Right lobe of liver (tissue), 6 donors: ENCODE results near the gene ITPRID1. TPM values are rescaled to one million over a fixed set of nuclear protein-coding genes. Genes with fewer than 3 reads are reported as not detected.
"Not testable (repeated sequence)": the region's sequence is repeated elsewhere in the genome, so short reads cannot be mapped to it uniquely, and the experiment has no call there.

Experiments used
- ATAC-seq, 4 donors: fragments of 200-7000 bp; cut with Tn5 transposase; one replicate each; pipeline ENCODE4 v1.9.1; 2020; ENCODE audit warnings: mild to moderate bottlenecking in 4 of 4, moderate library complexity in 4 of 4
- DNase-seq, 3 donors: peaks; one replicate each; pipeline ENCODE4 v3.0.0-alpha.2; 2020
- H3K27ac ChIP-seq, 3 donors: fragments of 200-600 bp; one replicate each; pipeline ENCODE4 v1.8.0; 2022
- H3K27me3 ChIP-seq, 2 donors: fragments of 200-600 bp; one replicate each; pipeline ENCODE4 v1.8.0; 2022
- H3K36me3 ChIP-seq, 4 donors: fragments of 200-600 bp; sonication (generic) in 1 of 4; one replicate each; pipeline versions ENCODE4 v1.5.1 to v1.8.0; 2017 to 2022; ENCODE audit warnings: control low read depth in 1 of 4
- H3K4me1 ChIP-seq, 4 donors: fragments of 200-600 bp; sonication (generic) in 1 of 4; one replicate each; pipeline versions ENCODE4 v1.5.1 to v1.8.0; 2017 to 2022; ENCODE audit warnings: control low read depth in 1 of 4
- H3K4me3 ChIP-seq, 3 donors: fragments of 200-600 bp; one replicate each; pipeline ENCODE4 v1.8.0; 2022
- H3K9me3 ChIP-seq, 4 donors: fragments of 200-600 bp; sonication (generic) in 1 of 4; one replicate each; pipeline versions ENCODE4 v1.5.1 to v1.8.0; 2017 to 2022; ENCODE audit warnings: control low read depth in 1 of 4
- CTCF ChIP-seq, 4 donors: fragments of 200-600 bp in 3 of 4; fragments of 450-650 bp in 1 of 4; IDR thresholded peaks; one replicate each; pipeline versions ENCODE4 v1.5.1 to v1.8.0; 2016 to 2022; ENCODE audit warnings: antibody characterized with exemption in 4 of 4, mild to moderate bottlenecking in 2 of 4
- POLR2A ChIP-seq: fragments of 450-650 bp; IDR thresholded peaks from one replicate; pipeline ENCODE4 v1.6.1; 2017; ENCODE audit warnings: antibody characterized with exemption, mild to moderate bottlenecking
- WGBS: methylation state at CpG from one replicate; pipeline ENCODE4 v1.1.6; 2018; ENCODE audit warnings: low coverage, low lambda C conversion rate; ENCODE audit not compliant: insufficient coverage; ENCODE audit errors: missing lambda C conversion rate; 5-methylcytosine and 5-hydroxymethylcytosine counted together
- intact Hi-C, 2 donors: fragments of 100-400 bp; cut with DNase I; formaldehyde crosslinking; loops; one replicate each; pipeline versions ENCODE4 v1.11.2 to v1.14.1; 2022
- long read RNA-seq: library from polyadenylated mRNA; unstranded; transcript quantifications from one replicate; pipeline ENCODE4 v2.0.0, GENCODE V29; 2019
- total RNA-seq, 6 experiments: library from RNA; depleted of rRNA in 2 of 6; stranded (reverse); fragments of >200 nt in 2 of 6; fragmentation: NEBNext Ultra II Directional in 3 of 6; extraction: Animal tissue kit (Norgen Biotek cat#: 25700) in 3 of 6; gene quantifications; one replicate each; pipeline versions ENCODE4 v1.1.0 to v1.2.4, GENCODE V29; 2016 to 2023
- donor health status: DM: no; HTN: yes; CAD: no.
- donor health status: DM: no; HTN: no; CAD: no.
- donor health status: DM: no; HTN: no; CAD: no.
- donor health status: DM: no; HTN: yes; CAD: no.
- donor health status: DM: no; HTN: yes; CAD: no.

ITPRID1 gene
- not detected for total RNA-seq
- long read RNA-seq = 0 reads

GRCh38 chr7:31513790-31514189 lies at the start of gene ITPRID1:
TSS of gene ITPRID1 (plus strand) at chr7:31514090. CDS start at chr7:31553025, 38,935 bp downstream.
- TF ChIP-seq POLR2A (no peak), CTCF (IDR thresholded peaks at IDR 0.05) (no peak)
- Histone ChIP-seq H3K27ac (no peak within 1 kb of the TSS), H3K4me3 (no peak within 1 kb of the TSS), H3K36me3 (no peaks in the 10 kb centered on the region), H3K9me3 (no peaks in the 10 kb centered on the region), H3K27me3 (no peaks in the 10 kb centered on the region), H3K4me1 (no peaks in the 10 kb centered on the region)
- no peak for ATAC-seq
- intact Hi-C loops = no loop called here
- WGBS = 17% methylated on average over 4 of the region's 4 CpGs
- DNase-seq = no peak

- intact Hi-C loops = no loop called here
- no peak for DNase-seq
- Histone ChIP-seq H3K9me3 (no peaks in the 10 kb centered on the region), H3K4me1 (no peaks in the 10 kb centered on the region), H3K27ac (no peak overlapping the region), H3K36me3 (no peaks in the 10 kb centered on the region), H3K27me3 (no peaks in the 10 kb centered on the region), H3K4me3 (no peak overlapping the region)
- no peak for ATAC-seq
- TF ChIP-seq POLR2A (no peak), CTCF (IDR thresholded peaks at IDR 0.05) (no peak)
- 20% methylated on average over 1 of the region's 1 CpG for WGBS
These were observed 49.3 kb upstream of the ITPRID1 start for GRCh38 chr7:31464601-31465000.

GRCh38 chr7:31465285-31465684 lies 48.6 kb upstream of the ITPRID1 start:
- H3K4me1 ChIP-seq = no peaks in the 10 kb centered on the region
- no peaks in the 10 kb centered on the region for H3K9me3 ChIP-seq
- intact Hi-C loops = no loop called here
- 20% methylated on average over 2 of the region's 3 CpGs for WGBS
- H3K27me3 ChIP-seq = no peaks in the 10 kb centered on the region
- TF ChIP-seq CTCF (IDR thresholded peaks at IDR 0.05) (no peak), POLR2A (no peak)
- DNase-seq (no peak), ATAC-seq (no peak)
- no peak overlapping the region for H3K27ac ChIP-seq
- no peaks in the 10 kb centered on the region for H3K36me3 ChIP-seq
- no peak overlapping the region for H3K4me3 ChIP-seq

GRCh38 chr7:31466036-31466435 lies 47.9 kb upstream of the ITPRID1 start:
- no peak for ATAC-seq
- WGBS = 11% methylated on average over 1 of the region's 1 CpG
- intact Hi-C loops = no loop called here

GRCh38 chr7:31470883-31471282 lies 43.0 kb upstream of the ITPRID1 start:
- DNase-seq, H3K27me3 ChIP-seq, H3K9me3 ChIP-seq, H3K27ac ChIP-seq, H3K36me3 ChIP-seq, H3K4me3 ChIP-seq, H3K4me1 ChIP-seq, intact Hi-C loops, ATAC-seq: not testable (repeated sequence)
- WGBS = 21% methylated on average over 8 of the region's 8 CpGs

More at GRCh38 chr7:31466036-31466435, 47.9 kb upstream of the ITPRID1 start:
- Histone ChIP-seq H3K27me3 (no peaks in the 10 kb centered on the region), H3K27ac (no peak overlapping the region), H3K9me3 (no peaks in the 10 kb centered on the region), H3K36me3 (no peaks in the 10 kb centered on the region), H3K4me1 (no peaks in the 10 kb centered on the region), H3K4me3 (no peak overlapping the region)
- TF ChIP-seq CTCF (IDR thresholded peaks at IDR 0.05) (no peak), POLR2A (no peak)
- no peak for DNase-seq
